GM18505 (cell line): ENCODE results near the gene NME8.
"Not testable (repeated sequence)": the region's sequence is repeated elsewhere in the genome, so short reads cannot be mapped to it uniquely, and the experiment has no call there.

Source experiments
- ATAC-seq: cut with Tn5 transposase; IDR thresholded peaks from one replicate; pipeline ENCODE4 v1.9.1; 2021; ENCODE audit not compliant: unreplicated experiment
- POLR2A ChIP-seq: IDR thresholded peaks from 4 replicates; pipeline ENCODE4 v1.6.1; 2011; ENCODE audit warnings: borderline replicate concordance; ENCODE audit not compliant: insufficient read depth, insufficient read length; ENCODE audit errors: extremely low read depth

NME8 gene, protein sequence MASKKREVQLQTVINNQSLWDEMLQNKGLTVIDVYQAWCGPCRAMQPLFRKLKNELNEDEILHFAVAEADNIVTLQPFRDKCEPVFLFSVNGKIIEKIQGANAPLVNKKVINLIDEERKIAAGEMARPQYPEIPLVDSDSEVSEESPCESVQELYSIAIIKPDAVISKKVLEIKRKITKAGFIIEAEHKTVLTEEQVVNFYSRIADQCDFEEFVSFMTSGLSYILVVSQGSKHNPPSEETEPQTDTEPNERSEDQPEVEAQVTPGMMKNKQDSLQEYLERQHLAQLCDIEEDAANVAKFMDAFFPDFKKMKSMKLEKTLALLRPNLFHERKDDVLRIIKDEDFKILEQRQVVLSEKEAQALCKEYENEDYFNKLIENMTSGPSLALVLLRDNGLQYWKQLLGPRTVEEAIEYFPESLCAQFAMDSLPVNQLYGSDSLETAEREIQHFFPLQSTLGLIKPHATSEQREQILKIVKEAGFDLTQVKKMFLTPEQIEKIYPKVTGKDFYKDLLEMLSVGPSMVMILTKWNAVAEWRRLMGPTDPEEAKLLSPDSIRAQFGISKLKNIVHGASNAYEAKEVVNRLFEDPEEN

DNA sequence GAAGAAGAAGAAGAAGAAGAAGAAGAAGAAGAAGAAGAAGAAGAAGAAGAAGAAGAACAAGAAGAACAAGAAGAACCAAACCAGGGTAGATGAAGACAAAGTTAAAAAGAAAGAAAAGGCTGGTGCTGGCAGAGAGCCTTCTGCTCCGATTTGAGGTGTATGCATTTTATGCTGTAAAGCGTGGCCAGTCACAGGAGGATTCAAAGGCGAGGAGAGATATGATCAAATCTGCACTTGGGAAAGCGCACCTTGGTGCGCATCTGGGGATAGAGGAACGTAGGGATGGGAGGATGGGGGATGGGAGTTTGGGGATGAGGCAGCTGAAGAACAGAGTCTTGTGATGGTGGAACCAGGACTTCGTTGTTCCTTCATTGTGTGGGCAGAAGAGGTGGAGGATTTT lies at the start of gene NME8:
Gene NME8, plus strand, starts transcription at position 301 of the 400 bp plus-strand sequence. CDS start 1,670 bp downstream, outside the sequence.
- TF ChIP-seq POLR2A, result no peak
- ATAC-seq, result no peak

DNA sequence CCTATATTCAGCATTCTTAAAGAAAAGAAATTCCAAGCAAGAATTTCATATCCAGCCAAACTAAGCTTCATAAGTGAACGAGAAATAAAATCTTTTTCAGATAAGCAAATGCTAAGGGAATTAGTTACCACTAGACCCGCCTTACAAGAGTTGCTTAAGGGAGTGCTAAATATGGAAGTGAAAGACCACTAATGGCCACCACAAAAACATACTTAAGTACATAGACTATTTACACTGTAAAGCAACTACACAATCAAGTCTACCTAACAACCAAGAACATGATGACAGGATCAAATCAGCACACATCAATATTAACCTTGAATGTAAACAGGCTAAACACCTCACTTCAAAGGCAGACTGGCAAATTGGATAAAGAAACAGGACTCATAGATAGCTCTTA lies 42.2 kb upstream of the NME8 start:
- no peak for TF ChIP-seq POLR2A
- ATAC-seq, result no peak

DNA sequence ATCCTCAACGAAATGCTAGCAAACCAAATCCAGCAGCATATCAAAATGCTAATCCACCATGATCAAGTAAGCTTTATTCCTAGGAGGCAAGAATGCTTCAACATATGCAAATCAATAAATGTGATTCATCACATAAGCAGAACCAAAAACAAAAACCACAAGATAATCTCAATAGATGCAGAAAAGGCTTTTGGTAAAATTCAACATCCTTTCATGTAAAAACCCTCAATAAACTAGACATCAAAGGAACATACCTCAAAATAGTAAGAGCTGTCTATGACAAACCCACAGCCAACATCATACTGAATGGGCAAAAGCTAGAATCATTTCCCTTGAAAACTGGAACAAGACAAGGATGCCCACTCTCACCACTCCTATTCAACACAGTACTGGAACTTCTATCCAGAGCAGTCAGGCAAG lies 36.2 kb upstream of the NME8 start:
- ATAC-seq, result not testable (repeated sequence)

DNA sequence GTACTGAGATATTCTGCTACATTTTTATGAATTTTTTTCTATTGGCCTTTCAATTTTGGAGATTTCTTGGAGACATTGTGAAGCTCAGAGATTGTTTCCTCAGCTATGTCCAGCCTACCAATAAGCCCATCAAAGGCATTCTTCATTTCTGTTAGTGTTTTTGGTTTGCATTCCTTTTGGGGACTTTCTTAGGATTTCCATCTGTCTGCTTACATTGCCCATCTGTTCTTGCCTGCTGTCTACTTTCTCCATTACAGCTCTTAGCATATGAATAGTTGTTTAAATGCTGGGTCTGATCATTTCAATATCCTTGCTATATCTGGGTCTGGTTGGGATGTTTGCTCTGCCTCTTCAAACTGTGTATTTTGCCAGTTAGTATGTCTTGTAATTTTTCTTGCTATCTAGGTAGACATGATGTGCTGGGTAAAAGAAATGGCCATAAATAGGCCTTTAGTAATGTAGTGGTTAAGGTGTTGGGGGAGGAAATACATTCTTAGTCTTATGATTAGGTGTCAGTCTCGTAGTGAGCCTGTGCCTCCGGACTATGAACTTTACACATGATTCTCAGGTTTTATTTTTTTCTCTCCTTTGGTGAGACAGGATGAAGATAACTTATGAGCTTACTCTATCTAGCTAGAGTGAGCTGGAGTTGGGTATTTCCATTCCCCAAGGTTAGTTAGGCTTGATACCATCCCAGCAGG lies 32.6 kb upstream of the NME8 start:
- no peak for TF ChIP-seq POLR2A
- ATAC-seq, result peak; percentile 74

DNA sequence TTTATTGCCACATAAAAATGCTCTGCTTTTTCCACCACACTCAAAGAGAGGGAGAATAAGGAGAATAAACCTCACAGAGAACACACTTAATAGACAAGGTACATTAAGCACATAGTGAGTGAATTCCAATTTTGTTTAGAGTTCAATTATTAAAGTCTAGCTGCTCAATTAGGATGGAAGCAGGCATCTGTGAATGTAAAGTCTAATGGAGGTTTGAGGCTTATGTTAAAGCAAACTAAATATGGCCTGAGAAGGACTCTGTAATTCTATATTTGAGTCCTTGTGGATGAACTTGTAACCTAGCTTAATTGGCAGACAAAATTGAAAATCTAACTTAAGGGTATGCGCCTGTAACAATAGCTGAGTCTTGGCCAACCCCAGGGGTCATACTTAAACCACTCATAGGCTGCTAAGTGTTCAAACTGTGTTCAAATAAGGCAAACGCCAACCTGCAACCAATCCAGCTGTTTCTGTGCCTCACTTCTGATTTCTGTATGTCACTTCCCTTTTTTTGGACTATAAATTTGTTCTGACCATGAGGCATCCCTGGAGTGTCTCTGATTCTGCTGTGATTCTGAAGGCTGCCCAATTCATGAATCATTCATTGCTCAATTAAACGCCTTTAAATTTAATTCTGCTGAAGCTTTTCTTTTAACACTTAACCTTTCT lies 31.3 kb upstream of the NME8 start:
- TF ChIP-seq POLR2A, result no peak
- no peak for ATAC-seq

DNA sequence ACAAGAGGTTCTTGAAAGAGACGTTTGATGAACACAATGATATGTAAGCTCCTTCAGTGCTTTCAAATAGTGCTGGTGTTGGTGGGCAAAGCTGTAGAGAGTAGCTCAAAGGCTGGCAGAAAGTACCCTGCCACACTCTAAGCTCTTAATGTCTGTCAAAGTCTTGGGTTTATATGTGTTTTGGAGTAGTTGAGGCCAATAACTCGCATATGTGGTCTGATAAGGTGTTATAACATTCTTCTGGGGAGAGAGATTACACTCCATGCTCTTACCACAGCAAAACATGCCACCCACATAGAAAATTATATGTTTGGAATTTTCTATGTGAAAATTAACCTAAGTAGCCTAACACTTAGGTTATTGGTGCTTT lies 30.8 kb upstream of the NME8 start:
- ATAC-seq, result no peak
- TF ChIP-seq POLR2A, result no peak

DNA sequence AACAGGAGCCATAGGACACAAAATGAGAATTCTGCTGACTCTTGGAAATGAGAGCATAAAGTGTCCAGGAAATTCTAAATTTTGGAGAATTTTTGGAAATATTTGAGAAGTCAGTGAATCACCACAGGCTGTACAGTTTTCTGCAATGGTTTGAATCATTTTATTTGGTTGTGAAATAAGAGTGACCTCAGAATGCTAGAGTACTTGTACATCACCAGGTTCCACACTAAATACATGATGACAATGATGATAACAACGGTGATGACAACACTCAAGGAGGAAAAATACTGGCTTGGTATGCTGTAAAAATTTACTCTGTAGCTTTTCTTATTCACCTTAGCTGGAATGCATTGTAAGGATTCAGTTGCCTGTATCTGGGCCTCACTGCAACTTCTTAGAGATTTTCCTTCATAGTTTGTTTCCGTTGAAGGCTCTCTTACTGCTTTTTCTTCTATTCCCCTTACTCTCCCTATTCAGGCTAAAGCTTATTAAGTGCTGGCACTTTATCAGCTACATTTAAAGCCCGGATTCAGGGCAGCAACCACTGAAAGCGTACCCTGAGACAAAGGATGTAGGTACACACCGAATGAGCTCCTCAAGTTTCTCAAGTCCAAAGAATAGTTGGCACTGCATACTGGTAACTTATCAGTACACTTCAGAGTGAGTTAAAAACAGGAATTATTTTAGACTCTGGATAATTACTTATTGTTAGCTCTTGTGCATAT lies 30.2 kb upstream of the NME8 start:
- ATAC-seq, result no peak
- no peak for TF ChIP-seq POLR2A

DNA sequence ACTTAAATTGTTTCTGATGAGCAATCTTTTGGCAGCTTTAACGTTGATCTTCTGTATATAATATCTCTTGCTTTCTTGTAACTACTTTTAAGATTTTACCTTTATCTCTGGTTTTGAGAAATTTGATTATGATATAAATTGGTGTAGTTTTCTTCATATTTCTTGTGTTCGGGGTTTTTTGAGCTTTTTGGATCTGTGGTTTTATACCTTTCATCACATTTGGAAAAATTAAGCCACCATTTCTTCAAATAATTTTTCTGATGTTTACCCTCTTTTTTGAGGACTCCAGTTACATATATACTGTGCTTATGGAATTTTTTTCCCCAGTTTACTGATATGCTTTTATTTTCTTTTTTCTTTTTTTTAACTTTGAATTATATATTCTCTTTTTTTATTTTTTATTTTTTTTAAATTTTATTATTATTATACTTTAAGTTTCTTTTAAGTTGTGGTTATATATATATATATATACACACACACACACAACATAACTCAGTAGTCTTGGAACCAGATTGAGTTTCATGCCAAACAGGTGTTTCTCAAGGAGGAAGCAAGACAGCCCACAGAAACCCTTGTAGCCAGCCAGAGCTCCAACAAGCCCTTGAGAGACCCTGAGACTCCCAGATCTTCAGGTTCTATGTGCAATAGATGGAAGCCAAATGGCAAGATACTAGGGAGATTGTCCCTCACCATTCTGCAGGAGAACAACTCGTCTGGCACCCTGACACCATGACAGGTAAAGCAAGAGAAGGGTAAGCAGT lies 27.5 kb upstream of the NME8 start:
- ATAC-seq, result peak; percentile 49

DNA sequence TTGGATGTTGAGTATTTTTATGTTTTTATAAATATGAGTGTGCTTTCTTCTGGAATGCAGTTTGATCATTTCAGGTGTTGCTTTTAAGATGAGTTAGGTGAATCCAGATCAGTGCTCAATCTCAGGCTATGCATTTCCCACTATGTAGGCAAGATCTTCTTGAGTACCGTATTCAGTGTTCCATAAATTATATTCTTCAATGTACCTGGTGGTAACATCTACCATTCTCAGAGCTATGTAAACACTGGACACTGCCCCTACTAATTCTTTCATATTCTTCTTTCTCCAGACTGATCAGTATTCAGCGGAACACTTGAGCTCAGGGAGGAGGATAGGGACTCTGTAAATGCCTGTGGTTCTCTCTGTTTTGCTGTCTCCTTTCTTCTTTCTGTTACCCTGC lies 25.5 kb upstream of the NME8 start:
- ATAC-seq, result no peak
- TF ChIP-seq POLR2A, result no peak

More for the DNA sequence above, 27.5 kb upstream of the NME8 start:
- peak; percentile 17 for TF ChIP-seq POLR2A

DNA sequence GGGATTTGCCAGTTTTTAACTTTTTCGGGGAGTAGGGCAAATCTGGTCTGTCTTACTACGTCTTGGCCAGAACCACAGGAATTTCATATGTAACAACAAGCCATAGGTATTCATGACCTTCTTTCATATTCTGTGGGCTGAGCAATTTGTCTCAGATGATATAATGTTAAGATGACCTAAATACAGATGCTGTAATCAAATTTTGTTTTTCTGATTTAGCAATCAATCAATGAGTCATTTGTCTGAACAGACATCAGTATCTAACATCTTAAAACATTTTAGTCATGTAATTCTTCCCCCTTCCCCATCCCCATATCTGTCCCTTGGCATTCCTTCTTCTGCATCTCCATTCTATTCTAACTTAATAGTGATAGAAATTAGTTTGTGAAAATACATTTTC lies 24.8 kb upstream of the NME8 start:
- no peak for TF ChIP-seq POLR2A
- ATAC-seq, result no peak

DNA sequence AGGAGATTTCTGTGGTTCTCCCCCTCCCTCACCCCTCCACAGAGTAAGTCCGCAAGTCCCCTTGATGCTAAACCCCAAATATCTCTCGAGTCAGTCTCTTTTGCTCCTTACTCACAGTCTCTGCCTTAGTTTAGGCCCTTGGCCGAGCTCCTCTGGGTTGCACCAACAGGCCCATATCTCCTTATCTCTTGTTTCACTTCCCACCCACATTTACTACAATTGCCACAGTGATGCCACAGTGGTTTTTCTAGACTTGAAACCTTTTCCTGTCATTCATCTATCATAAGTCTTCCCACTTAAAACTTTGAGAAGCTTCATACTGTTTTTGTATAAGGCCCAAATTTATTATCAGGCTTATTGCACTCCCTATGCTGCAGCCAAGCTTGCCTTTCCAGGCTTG lies 23.4 kb upstream of the NME8 start:
- ATAC-seq, result no peak
- no peak for TF ChIP-seq POLR2A

DNA sequence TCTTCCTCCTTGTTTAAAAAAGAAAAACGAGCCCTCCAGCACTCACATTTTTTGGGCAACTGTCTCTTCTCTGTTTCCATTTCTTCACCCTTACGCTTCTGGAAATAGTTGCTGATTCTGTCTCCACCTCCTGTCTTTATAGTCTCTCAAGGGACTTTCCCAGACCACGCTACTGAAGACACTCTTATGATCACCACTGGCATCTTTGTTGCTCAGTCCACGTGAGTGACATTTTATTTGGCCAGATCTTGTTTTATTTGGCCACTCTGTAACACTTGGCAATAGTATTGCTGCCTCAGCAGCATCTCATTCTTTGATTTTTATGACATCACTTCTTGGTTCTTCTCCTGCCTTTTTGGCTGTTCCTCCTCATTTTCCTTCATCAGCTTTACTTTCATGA lies 21.6 kb upstream of the NME8 start:
- no peak for TF ChIP-seq POLR2A
- ATAC-seq, result no peak
